Stimulated activated memory B cell treated with anti-CD40 and anti-IgM and Interleukin-4, amounts not matched to agents 10 μg/mL and 1 μg/mL and 100 μg/mL, for 72 hours (primary cell): Measurements from ENCODE around the gene CT45A8.
"Not testable (repeated sequence)": the region's sequence is repeated elsewhere in the genome, so short reads cannot be mapped to it uniquely, and the experiment has no call there.

Experiments
- ATAC-seq: fragments of 150-1000 bp; cut with Tn5 transposase; 2 replicates; pipeline ENCODE4 v1.10.0; 2021
- H3K27ac Mint-ChIP-seq: one replicate; pipeline ENCODE4 v1.8.0; 2022; ENCODE audit warnings: mild to moderate bottlenecking, mixed read lengths
- H3K27me3 Mint-ChIP-seq: one replicate; pipeline ENCODE4 v1.8.0; 2022; ENCODE audit warnings: mixed read lengths
- H3K36me3 Mint-ChIP-seq: one replicate; pipeline ENCODE4 v1.8.0; 2022; ENCODE audit warnings: mixed read lengths
- H3K4me1 Mint-ChIP-seq: one replicate; pipeline ENCODE4 v1.8.0; 2022; ENCODE audit warnings: mixed read lengths
- H3K4me3 Mint-ChIP-seq: one replicate; pipeline ENCODE4 v1.8.0; 2022; ENCODE audit warnings: mild to moderate bottlenecking, moderate library complexity, mixed read lengths
- H3K9me3 Mint-ChIP-seq: one replicate; pipeline ENCODE4 v1.8.0; 2022; ENCODE audit warnings: mixed read lengths

Gene CT45A8

GRCh38 chrX:135854438-135854837 is at the start of gene CT45A8:
TSS of gene CT45A8 (minus strand) at chrX:135854538. CDS start at chrX:135850783, 3,755 bp downstream.
- H3K27me3 Mint-ChIP-seq, H3K9me3 Mint-ChIP-seq, ATAC-seq, H3K4me1 Mint-ChIP-seq, H3K4me3 Mint-ChIP-seq, H3K36me3 Mint-ChIP-seq, H3K27ac Mint-ChIP-seq: not testable (repeated sequence)

- H3K36me3 Mint-ChIP-seq, result no peaks in the 10 kb centered on the region
- no peak within 1 kb of the TSS for H3K27ac Mint-ChIP-seq
- H3K4me1 Mint-ChIP-seq, result no peaks in the 10 kb centered on the region
- no peaks in the 10 kb centered on the region for H3K27me3 Mint-ChIP-seq
- no peaks in the 10 kb centered on the region for H3K9me3 Mint-ChIP-seq
- ATAC-seq, result no peak
- no peak within 1 kb of the TSS for H3K4me3 Mint-ChIP-seq
These were observed 39.0 kb upstream of the CT45A8 start, which contains the start of the genes CT45A10 and SAGE1 for GRCh38 chrX:135893294-135893817. TSS of gene CT45A10 (minus strand) at chrX:135893444. CDS start at chrX:135885344, 8,100 bp downstream. TSS of gene SAGE1 (plus strand) at chrX:135893716. CDS start at chrX:135896243, 2,527 bp downstream.

GRCh38 chrX:135892781-135893180 is 38.4 kb upstream of the CT45A8 start:
- Mint-ChIP-seq H3K4me3 (no peak overlapping the region), H3K4me1 (no peaks in the 10 kb centered on the region), H3K27me3 (no peaks in the 10 kb centered on the region), H3K9me3 (no peaks in the 10 kb centered on the region), H3K27ac (no peak overlapping the region), H3K36me3 (no peaks in the 10 kb centered on the region)
- ATAC-seq, result no peak

GRCh38 chrX:135890087-135890585 is 35.8 kb upstream of the CT45A8 start:
- no peak for ATAC-seq
- no peaks in the 10 kb centered on the region for H3K9me3 Mint-ChIP-seq
- H3K27ac Mint-ChIP-seq, result no peak overlapping the region
- H3K27me3 Mint-ChIP-seq, result no peaks in the 10 kb centered on the region
- H3K36me3 Mint-ChIP-seq, result no peaks in the 10 kb centered on the region
- no peak overlapping the region for H3K4me3 Mint-ChIP-seq
- no peaks in the 10 kb centered on the region for H3K4me1 Mint-ChIP-seq

GRCh38 chrX:135888976-135889375 is 34.6 kb upstream of the CT45A8 start:
- not testable (repeated sequence) for H3K27ac Mint-ChIP-seq, H3K4me3 Mint-ChIP-seq, H3K4me1 Mint-ChIP-seq

GRCh38 chrX:135888230-135888629 is 33.9 kb upstream of the CT45A8 start:
- not testable (repeated sequence) for H3K27me3 Mint-ChIP-seq, H3K4me3 Mint-ChIP-seq, H3K9me3 Mint-ChIP-seq, H3K36me3 Mint-ChIP-seq, ATAC-seq, H3K27ac Mint-ChIP-seq, H3K4me1 Mint-ChIP-seq

More at GRCh38 chrX:135888976-135889375, 34.6 kb upstream of the CT45A8 start:
- not testable (repeated sequence) for H3K9me3 Mint-ChIP-seq, H3K27me3 Mint-ChIP-seq, H3K36me3 Mint-ChIP-seq, ATAC-seq

GRCh38 chrX:135882741-135883140 is 28.4 kb upstream of the CT45A8 start:
- not testable (repeated sequence) for H3K27me3 Mint-ChIP-seq, H3K9me3 Mint-ChIP-seq, H3K36me3 Mint-ChIP-seq, H3K27ac Mint-ChIP-seq, ATAC-seq, H3K4me3 Mint-ChIP-seq, H3K4me1 Mint-ChIP-seq

GRCh38 chrX:135871712-135872111 is 17.4 kb upstream of the CT45A8 start, which contains the start of gene CT45A9:
TSS of gene CT45A9 (minus strand) at chrX:135871812. CDS start at chrX:135868061, 3,751 bp downstream.
- not testable (repeated sequence) for H3K36me3 Mint-ChIP-seq, H3K9me3 Mint-ChIP-seq, ATAC-seq, H3K4me1 Mint-ChIP-seq, H3K4me3 Mint-ChIP-seq, H3K27ac Mint-ChIP-seq, H3K27me3 Mint-ChIP-seq

- H3K27ac Mint-ChIP-seq, H3K9me3 Mint-ChIP-seq, ATAC-seq, H3K4me1 Mint-ChIP-seq, H3K4me3 Mint-ChIP-seq, H3K27me3 Mint-ChIP-seq, H3K36me3 Mint-ChIP-seq: not testable (repeated sequence)
These were observed 17.2 kb downstream of the CT45A8 start, which contains the start of gene CT45A7 for GRCh38 chrX:135837180-135837579. TSS of gene CT45A7 (minus strand) at chrX:135837280. CDS start at chrX:135833533, 3,747 bp downstream.

GRCh38 chrX:135819912-135820311 is 34.4 kb downstream of the CT45A8 start, which contains the start of gene CT45A2:
TSS of gene CT45A2 (minus strand) at chrX:135820012. CDS start at chrX:135816265, 3,747 bp downstream.
- H3K36me3 Mint-ChIP-seq, H3K4me1 Mint-ChIP-seq, H3K27me3 Mint-ChIP-seq, H3K27ac Mint-ChIP-seq, ATAC-seq, H3K9me3 Mint-ChIP-seq, H3K4me3 Mint-ChIP-seq: not testable (repeated sequence)

- ATAC-seq, H3K4me1 Mint-ChIP-seq, H3K9me3 Mint-ChIP-seq, H3K27ac Mint-ChIP-seq, H3K36me3 Mint-ChIP-seq, H3K4me3 Mint-ChIP-seq, H3K27me3 Mint-ChIP-seq: not testable (repeated sequence)
These were observed 51.7 kb downstream of the CT45A8 start, which contains the start of gene CT45A6 for GRCh38 chrX:135802687-135803086. TSS of gene CT45A6 (minus strand) at chrX:135802787. CDS start at chrX:135798993, 3,794 bp downstream.
